Panc1 (cell line): ENCODE data around the gene GDI1. TPM values are rescaled to one million over a fixed set of nuclear protein-coding genes. Genes with fewer than 3 reads are reported as not detected.

Experiments
- ATAC-seq: fragments of 200-7000 bp; cut with Tn5 transposase; 2 replicates; pipeline ENCODE4 v1.9.1; 2020; ENCODE audit warnings: mild to moderate bottlenecking, moderate library complexity
- BruUV-seq: library from RNA; stranded (reverse); fragments of 400-500 nt; replicated peaks from 2 replicates; lab custom pipeline; 2021; lab: Mats Ljungman, UMichigan
- CTCF ChIA-PET: fragments of 300-600 bp; sonication (Branson Sonifier 250); formaldehyde crosslinking; loops from one replicate; lab custom pipeline; 2022; ENCODE audit warnings: antibody characterized with exemption; lab: Charles Lee
- POLR2A ChIA-PET: fragments of 300-600 bp; sonication (Branson Sonifier 250); formaldehyde crosslinking; loops from one replicate; lab custom pipeline; 2022; ENCODE audit warnings: antibody characterized with exemption; lab: Charles Lee
- DNase-seq: peaks from one replicate; pipeline ENCODE4 v3.0.0-alpha.2; 2010; ENCODE audit warnings: low read depth, low spot score
- H3K27ac ChIP-seq: 2 replicates; pipeline ENCODE4 v1.5.1; 2011; ENCODE audit warnings: mild to moderate bottlenecking, low read length, inconsistent platforms
- H3K27me3 ChIP-seq: fragments of 200-500 bp; sonication (Bioruptor generic); 2 replicates; pipeline ENCODE4 v1.6.0; 2014; ENCODE audit warnings: low read length, inconsistent platforms; ENCODE audit not compliant: control insufficient read depth, insufficient read depth
- H3K36me3 ChIP-seq: fragments of 200-500 bp; sonication (Bioruptor generic); 2 replicates; pipeline ENCODE4 v1.5.1; 2014; ENCODE audit warnings: inconsistent platforms, mild to moderate bottlenecking, low read length, moderate library complexity; ENCODE audit not compliant: control insufficient read depth, insufficient read depth
- H3K4me1 ChIP-seq: 2 replicates; pipeline ENCODE4 v1.5.1; 2011; ENCODE audit warnings: inconsistent platforms, mild to moderate bottlenecking, low read length, moderate library complexity; ENCODE audit not compliant: control insufficient read depth, insufficient read depth
- H3K4me3 ChIP-seq, 2 experiments: 2 replicates each; pipeline ENCODE4 v1.5.1; 2011 to 2012; ENCODE audit warnings: low read depth in 2 of 2, low read length in 2 of 2, mild to moderate bottlenecking in 2 of 2, inconsistent platforms in 1 of 2, moderate library complexity in 1 of 2
- H3K9me3 ChIP-seq: fragments of 200-500 bp; sonication (Bioruptor generic); 2 replicates; pipeline ENCODE4 v1.5.1; 2014; ENCODE audit warnings: low read depth, mild to moderate bottlenecking, inconsistent platforms, low read length, moderate library complexity; ENCODE audit not compliant: control insufficient read depth, insufficient read depth
- POLR2AphosphoS5 ChIP-seq: IDR thresholded peaks from 2 replicates; pipeline ENCODE4 v1.6.1; 2012; ENCODE audit warnings: mild to moderate bottlenecking, low read depth, low read length, moderate library complexity
- SIN3A ChIP-seq: IDR thresholded peaks from 2 replicates; pipeline ENCODE4 v1.6.1; 2012; ENCODE audit warnings: low read depth, mild to moderate bottlenecking, low read length, moderate library complexity, borderline replicate concordance; ENCODE audit not compliant: insufficient read depth
- TCF7L2 ChIP-seq: IDR thresholded peaks from 2 replicates; pipeline ENCODE4 v1.6.1; 2011; ENCODE audit warnings: mild to moderate bottlenecking, low read depth, low read length, inconsistent platforms
- in situ Hi-C: cut with HindIII; loops from 2 replicates; pipeline ENCODE4 v1.10.0; 2016; ENCODE audit warnings: low sequenced_read_pairs, low pct_unique_long_range_greater_than_20kb
- intact Hi-C: fragments of 100-400 bp; cut with micrococcal nuclease; formaldehyde crosslinking; loops from one replicate; pipeline ENCODE4 v1.10.0; 2022; ENCODE audit not compliant: unreplicated experiment
- total RNA-seq: library from RNA; stranded (reverse); gene quantifications from one replicate; pipeline ENCODE4 v1.2.1, GENCODE V29; 2021; ENCODE audit not compliant: unreplicated experiment
- TF ChIP-seq, protein P1 (sequence below): fragments of 450-650 bp; IDR thresholded peaks from 2 replicates; pipeline ENCODE4 v1.5.1; 2017; ENCODE audit warnings: mild to moderate bottlenecking
- TF ChIP-seq, protein P2 (sequence below), 2 experiments: IDR thresholded peaks; 2 replicates each; pipeline ENCODE4 v1.6.1; 2011 to 2012; ENCODE audit warnings: low read depth in 2 of 2, control low read depth in 1 of 2, low read length in 1 of 2, mild to moderate bottlenecking in 1 of 2, moderate library complexity in 1 of 2; ENCODE audit not compliant: insufficient read depth in 1 of 2

The GDI1 gene
- total RNA-seq, 1 experiment from 2014 or later, result 317 TPM

DNA sequence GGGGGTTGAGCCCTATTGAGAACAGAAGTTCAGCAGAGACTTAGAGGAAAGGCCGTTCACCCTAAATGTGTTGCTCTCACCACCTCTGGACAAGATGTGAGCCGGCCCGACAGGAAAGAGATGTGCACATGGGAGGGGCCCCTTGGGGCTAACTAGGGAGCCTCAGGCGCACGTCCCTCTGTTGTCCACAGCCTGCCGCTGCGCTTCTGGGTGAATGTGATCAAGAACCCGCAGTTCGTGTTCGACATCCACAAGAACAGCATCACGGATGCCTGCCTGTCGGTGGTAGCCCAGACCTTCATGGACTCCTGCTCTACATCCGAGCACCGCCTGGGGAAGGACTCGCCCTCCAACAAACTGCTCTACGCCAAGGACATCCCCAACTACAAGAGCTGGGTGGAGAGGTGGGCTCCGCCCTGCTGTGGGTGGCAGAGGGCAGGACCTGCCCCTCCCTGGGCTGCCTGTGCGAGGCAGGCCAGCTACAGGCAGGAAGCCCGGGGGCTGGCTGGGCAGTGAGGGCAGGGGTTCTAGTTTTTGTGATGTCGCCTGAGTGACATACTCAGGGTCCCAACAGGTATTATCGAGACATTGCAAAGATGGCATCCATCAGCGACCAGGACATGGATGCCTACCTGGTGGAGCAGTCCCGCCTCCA is 34.1 kb downstream of the GDI1 start:
- no peaks in the 10 kb centered on the region for H3K36me3 ChIP-seq
- CTCF ChIA-PET, result no interaction called here

DNA sequence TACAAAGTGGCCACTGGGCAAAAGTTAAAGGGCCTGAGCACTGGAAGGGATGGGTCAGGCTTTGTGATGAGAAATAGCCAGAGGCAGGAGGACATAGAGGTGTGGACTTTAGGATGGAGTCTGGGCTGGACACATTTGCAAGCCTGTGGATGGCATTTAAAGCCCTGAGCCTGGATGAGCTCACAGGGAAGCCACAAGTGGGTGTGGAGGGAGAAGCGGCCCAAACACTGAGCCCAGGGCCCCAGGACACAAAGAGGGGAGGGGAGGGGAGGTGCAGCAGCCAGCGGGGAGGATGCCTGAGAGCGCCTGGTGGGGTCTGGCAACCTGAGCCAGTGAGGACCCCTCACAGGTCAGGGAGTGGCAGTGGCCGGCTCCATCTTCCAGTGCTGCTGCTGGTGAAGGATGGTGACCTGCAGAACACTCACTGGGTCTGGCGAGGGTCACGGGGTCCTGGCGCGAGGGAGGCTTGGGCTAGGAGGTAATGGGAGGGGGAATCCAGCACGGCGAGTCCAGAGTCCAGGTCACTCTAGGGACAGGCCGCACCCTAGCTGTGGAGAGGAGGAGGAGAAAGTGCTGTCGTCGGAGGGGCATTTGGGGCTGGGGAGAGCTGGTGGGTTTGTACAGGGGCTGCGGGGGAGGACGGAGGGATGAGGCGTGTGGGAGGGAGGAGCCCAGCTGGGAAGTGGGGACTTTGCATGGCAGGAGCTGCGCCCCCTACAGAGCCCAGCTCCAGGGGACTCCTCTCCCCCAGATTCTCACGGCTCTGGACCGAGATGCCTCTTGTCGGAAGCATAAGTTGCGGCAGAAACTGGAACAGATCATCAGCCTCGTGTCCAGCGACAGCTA is 35.1 kb downstream of the GDI1 start:
- no peak overlapping the region for H3K4me3 ChIP-seq
- no TSS peak for BruUV-seq
- ChIA-PET CTCF (interaction anchor here (0.6 kb wide), 1 partner anchor 55 kb away, joined by 5 read pairs; no protein-coding TSS in a partner anchor), POLR2A (no interaction called here)
- H3K9me3 ChIP-seq, result no peaks in the 10 kb centered on the region
- H3K4me1 ChIP-seq, result peaks cover 6% of the 10 kb centered on the region
- H3K27me3 ChIP-seq, result no peaks in the 10 kb centered on the region
- no peak overlapping the region for H3K27ac ChIP-seq
- intact Hi-C loops (no loop called here), in situ Hi-C loops (no loop called here)
- TF ChIP-seq, protein P1, sequence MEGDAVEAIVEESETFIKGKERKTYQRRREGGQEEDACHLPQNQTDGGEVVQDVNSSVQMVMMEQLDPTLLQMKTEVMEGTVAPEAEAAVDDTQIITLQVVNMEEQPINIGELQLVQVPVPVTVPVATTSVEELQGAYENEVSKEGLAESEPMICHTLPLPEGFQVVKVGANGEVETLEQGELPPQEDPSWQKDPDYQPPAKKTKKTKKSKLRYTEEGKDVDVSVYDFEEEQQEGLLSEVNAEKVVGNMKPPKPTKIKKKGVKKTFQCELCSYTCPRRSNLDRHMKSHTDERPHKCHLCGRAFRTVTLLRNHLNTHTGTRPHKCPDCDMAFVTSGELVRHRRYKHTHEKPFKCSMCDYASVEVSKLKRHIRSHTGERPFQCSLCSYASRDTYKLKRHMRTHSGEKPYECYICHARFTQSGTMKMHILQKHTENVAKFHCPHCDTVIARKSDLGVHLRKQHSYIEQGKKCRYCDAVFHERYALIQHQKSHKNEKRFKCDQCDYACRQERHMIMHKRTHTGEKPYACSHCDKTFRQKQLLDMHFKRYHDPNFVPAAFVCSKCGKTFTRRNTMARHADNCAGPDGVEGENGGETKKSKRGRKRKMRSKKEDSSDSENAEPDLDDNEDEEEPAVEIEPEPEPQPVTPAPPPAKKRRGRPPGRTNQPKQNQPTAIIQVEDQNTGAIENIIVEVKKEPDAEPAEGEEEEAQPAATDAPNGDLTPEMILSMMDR, result no peak
- no peak for TF ChIP-seq SIN3A
- TF ChIP-seq TCF7L2, result no peak
- TF ChIP-seq POLR2AphosphoS5, result no peak
- TF ChIP-seq, protein P2, sequence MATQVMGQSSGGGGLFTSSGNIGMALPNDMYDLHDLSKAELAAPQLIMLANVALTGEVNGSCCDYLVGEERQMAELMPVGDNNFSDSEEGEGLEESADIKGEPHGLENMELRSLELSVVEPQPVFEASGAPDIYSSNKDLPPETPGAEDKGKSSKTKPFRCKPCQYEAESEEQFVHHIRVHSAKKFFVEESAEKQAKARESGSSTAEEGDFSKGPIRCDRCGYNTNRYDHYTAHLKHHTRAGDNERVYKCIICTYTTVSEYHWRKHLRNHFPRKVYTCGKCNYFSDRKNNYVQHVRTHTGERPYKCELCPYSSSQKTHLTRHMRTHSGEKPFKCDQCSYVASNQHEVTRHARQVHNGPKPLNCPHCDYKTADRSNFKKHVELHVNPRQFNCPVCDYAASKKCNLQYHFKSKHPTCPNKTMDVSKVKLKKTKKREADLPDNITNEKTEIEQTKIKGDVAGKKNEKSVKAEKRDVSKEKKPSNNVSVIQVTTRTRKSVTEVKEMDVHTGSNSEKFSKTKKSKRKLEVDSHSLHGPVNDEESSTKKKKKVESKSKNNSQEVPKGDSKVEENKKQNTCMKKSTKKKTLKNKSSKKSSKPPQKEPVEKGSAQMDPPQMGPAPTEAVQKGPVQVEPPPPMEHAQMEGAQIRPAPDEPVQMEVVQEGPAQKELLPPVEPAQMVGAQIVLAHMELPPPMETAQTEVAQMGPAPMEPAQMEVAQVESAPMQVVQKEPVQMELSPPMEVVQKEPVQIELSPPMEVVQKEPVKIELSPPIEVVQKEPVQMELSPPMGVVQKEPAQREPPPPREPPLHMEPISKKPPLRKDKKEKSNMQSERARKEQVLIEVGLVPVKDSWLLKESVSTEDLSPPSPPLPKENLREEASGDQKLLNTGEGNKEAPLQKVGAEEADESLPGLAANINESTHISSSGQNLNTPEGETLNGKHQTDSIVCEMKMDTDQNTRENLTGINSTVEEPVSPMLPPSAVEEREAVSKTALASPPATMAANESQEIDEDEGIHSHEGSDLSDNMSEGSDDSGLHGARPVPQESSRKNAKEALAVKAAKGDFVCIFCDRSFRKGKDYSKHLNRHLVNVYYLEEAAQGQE (IDR thresholded peaks at IDR 0.05; ENCODE audit: insufficient read depth in 1 of 2, low read depth in 2 of 2, low read length in 1 of 2), result no peak
- no peaks in the 10 kb centered on the region for H3K36me3 ChIP-seq
- ATAC-seq (no peak), DNase-seq (no peak)

More for the DNA sequence above, 34.1 kb downstream of the GDI1 start:
- H3K9me3 ChIP-seq, result no peaks in the 10 kb centered on the region
- POLR2A ChIA-PET, result no interaction called here
- no peak overlapping the region for H3K4me3 ChIP-seq
- in situ Hi-C loops, result no loop called here
- DNase-seq, result no peak
- no peak for TF ChIP-seq POLR2AphosphoS5
- TF ChIP-seq, protein P1, result no peak
- no peaks in the 10 kb centered on the region for H3K27me3 ChIP-seq
- H3K27ac ChIP-seq, result no peak overlapping the region
- ATAC-seq, result no peak
- no TSS peak for BruUV-seq
- intact Hi-C loops, result no loop called here
- H3K4me1 ChIP-seq, result no peaks in the 10 kb centered on the region
